ENCODE measurements around the gene PRMT3.

PRMT3 gene

GRCh38 chr11:20421946-20422345 is 34.4 kb downstream of the PRMT3 start:
- TF ChIP-seq YY1 (IDR thresholded peaks at IDR 0.05; ENCODE audit: low read depth) (no peak), EP300 (IDR thresholded peaks at IDR 0.05; ENCODE audit: borderline replicate concordance) (no peak), NFIC (IDR thresholded peaks at IDR 0.05) (no peak), CREB1 (IDR thresholded peaks at IDR 0.05; ENCODE audit: low read depth) (no peak), CEBPB (IDR thresholded peaks at IDR 0.05) (no peak), REST (IDR thresholded peaks at IDR 0.05; ENCODE audit: low read depth) (no peak), TAF1 (IDR thresholded peaks at IDR 0.05; ENCODE audit: low read depth) (no peak), TEAD4 (IDR thresholded peaks at IDR 0.05) (no peak), RAD21 (IDR thresholded peaks at IDR 0.05; ENCODE audit: low read depth) (no peak), MAX (IDR thresholded peaks at IDR 0.05) (no peak), ZBTB7A (IDR thresholded peaks at IDR 0.05; ENCODE audit: low read depth) (no peak), TCF12 (IDR thresholded peaks at IDR 0.05; ENCODE audit: low read depth) (no peak), EGR1 (IDR thresholded peaks at IDR 0.05) (no peak), USF1 (IDR thresholded peaks at IDR 0.05) (no peak), FOXM1 (IDR thresholded peaks at IDR 0.05; ENCODE audit: borderline replicate concordance, low read depth) (no peak)

DNA sequence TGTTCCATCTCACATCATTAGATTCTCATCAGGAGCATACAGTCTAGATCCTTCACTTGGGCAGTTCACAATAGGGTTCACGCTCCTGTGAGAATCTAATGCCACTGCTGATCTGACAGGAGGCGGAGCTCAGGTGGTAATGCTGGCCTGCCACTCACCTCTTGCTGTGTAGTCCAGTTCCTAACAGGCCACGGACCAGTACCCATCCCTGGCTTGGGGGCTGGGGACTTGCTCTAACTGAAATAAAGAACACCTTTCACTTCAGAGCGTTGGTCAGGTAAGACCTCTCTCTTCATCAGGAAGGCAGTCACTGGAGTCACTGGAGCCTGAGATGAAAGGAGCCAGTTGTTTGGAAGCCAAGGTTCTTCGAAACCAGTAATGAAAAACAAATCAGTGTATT is 41.7 kb downstream of the PRMT3 start:
- TF ChIP-seq YY1 (IDR thresholded peaks at IDR 0.05; ENCODE audit: low read depth): no peak
- TF ChIP-seq CREB1 (IDR thresholded peaks at IDR 0.05; ENCODE audit: low read depth): no peak
- TF ChIP-seq EGR1 (IDR thresholded peaks at IDR 0.05): no peak
- no peak for TF ChIP-seq TEAD4 (IDR thresholded peaks at IDR 0.05)
- TF ChIP-seq USF1 (IDR thresholded peaks at IDR 0.05): no peak

DNA sequence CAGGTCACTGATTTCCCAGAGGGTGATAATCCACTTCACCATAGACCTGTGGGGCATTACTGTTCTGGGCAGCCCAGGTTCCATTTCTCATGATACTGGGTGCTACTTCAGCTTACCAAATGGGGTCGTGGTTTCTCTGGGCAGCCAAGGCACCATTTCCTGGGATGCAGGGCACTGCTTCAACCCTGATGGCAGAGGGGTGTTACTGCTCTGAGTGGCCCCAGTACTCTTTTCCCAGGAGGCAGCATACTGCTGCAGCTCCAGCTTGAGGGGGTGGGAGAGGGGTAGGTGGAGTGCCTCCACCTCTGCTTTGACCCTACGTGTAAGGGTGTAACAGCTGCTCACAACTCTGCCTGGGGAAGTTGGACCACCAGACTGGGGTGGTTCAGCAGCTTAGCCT is 51.1 kb downstream of the PRMT3 start:
- TF ChIP-seq RAD21 (IDR thresholded peaks at IDR 0.05; ENCODE audit: low read depth) (no peak), ZBTB7A (IDR thresholded peaks at IDR 0.05; ENCODE audit: low read depth) (no peak), TAF1 (IDR thresholded peaks at IDR 0.05; ENCODE audit: low read depth) (no peak), TEAD4 (IDR thresholded peaks at IDR 0.05) (no peak), NFIC (IDR thresholded peaks at IDR 0.05) (no peak), EP300 (IDR thresholded peaks at IDR 0.05; ENCODE audit: borderline replicate concordance) (no peak)

- TF ChIP-seq RAD21 (IDR thresholded peaks at IDR 0.05; ENCODE audit: low read depth): peak; percentile 24; the same call in 1 of the 2 replicates
- TF ChIP-seq CEBPB (IDR thresholded peaks at IDR 0.05): no peak
Observed at GRCh38 chr11:20443596-20443995, 56.1 kb downstream of the PRMT3 start.

DNA sequence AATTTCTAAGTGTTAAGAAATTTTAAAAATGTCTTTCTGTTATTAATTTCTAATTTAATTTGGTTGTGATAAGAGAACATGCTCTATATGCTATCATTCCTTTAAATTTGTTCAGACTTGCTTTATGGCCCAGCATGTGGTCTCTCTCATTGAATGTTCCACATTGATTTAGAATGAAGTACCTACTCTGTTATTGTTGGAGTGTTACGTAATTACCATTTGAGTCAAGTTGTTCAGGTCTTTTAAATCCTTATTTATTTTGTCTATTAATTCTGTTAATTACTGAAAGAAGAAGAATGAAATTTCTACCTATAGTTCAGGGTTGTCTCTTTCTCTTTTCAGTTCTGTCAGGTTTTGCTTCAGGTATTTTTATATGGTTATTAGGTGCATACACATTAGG is 57.0 kb downstream of the PRMT3 start:
- TF ChIP-seq RAD21 (IDR thresholded peaks at IDR 0.05; ENCODE audit: low read depth) (no peak), MAX (IDR thresholded peaks at IDR 0.05) (no peak), TEAD4 (IDR thresholded peaks at IDR 0.05) (no peak), TAF1 (IDR thresholded peaks at IDR 0.05; ENCODE audit: low read depth) (no peak), TCF12 (IDR thresholded peaks at IDR 0.05; ENCODE audit: low read depth) (no peak), NFIC (IDR thresholded peaks at IDR 0.05) (no peak), CREB1 (IDR thresholded peaks at IDR 0.05; ENCODE audit: low read depth) (no peak), CEBPB (IDR thresholded peaks at IDR 0.05) (no peak), YY1 (IDR thresholded peaks at IDR 0.05; ENCODE audit: low read depth) (no peak), EP300 (IDR thresholded peaks at IDR 0.05; ENCODE audit: borderline replicate concordance) (no peak), REST (IDR thresholded peaks at IDR 0.05; ENCODE audit: low read depth) (no peak), EGR1 (IDR thresholded peaks at IDR 0.05) (no peak)

DNA sequence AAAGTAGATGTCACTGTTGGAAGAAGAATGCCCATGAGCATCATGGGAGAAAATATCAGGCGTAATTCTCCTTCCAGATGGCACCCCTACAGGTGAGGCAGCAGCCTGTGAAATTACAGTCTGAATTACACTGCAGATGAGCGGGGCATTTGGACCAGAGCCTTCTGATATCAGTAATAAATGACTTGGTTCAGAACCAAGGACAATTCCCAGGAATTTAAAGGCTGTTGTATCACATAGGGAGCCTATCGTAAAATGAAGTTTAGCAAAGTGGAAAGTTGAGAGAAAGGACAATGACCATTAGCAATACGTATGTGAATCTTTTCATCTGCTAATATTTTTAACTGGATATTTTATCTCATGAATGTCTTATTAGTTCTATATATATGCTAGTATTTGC is 61.3 kb downstream of the PRMT3 start:
- TF ChIP-seq REST (IDR thresholded peaks at IDR 0.05; ENCODE audit: low read depth) (peak; percentile 73), ZBTB7A (IDR thresholded peaks at IDR 0.05; ENCODE audit: low read depth) (no peak), TAF1 (IDR thresholded peaks at IDR 0.05; ENCODE audit: low read depth) (no peak)

All from Ishikawa (cell line).